ENCODE data around the gene SRGN. TPM values are rescaled to one million over a fixed set of nuclear protein-coding genes. Genes with fewer than 3 reads are reported as not detected.
A peak's percentile ranks its signal among the peaks of the same experiment; 100 is the strongest.

SRGN gene
- total RNA-seq, 1 donor from 2014 or later: 35.9 TPM

GRCh38 chr10:69090685-69091084 is 2.8 kb downstream of the SRGN start:
- DNase-seq (ENCODE audit: extremely low spot score, unreplicated experiment): no peak
- no peak overlapping the region for H3K4me3 Mint-ChIP-seq (ENCODE audit: unreplicated experiment)
- peaks cover 62% of the 10 kb centered on the region for H3K4me1 Mint-ChIP-seq (ENCODE audit: unreplicated experiment)

GRCh38 chr10:69091143-69091651 is 3.3 kb downstream of the SRGN start:
- no peak for DNase-seq (ENCODE audit: extremely low spot score, unreplicated experiment)
- H3K4me1 Mint-ChIP-seq (ENCODE audit: unreplicated experiment): peaks cover 57% of the 10 kb centered on the region
- peak overlapping the region; percentile 96 for H3K27ac Mint-ChIP-seq (ENCODE audit: unreplicated experiment)
- no peak for TF ChIP-seq CTCF (IDR thresholded peaks at IDR 0.05)
- no peaks in the 10 kb centered on the region for H3K9me3 Mint-ChIP-seq (ENCODE audit: unreplicated experiment)
- H3K27me3 Mint-ChIP-seq (ENCODE audit: unreplicated experiment): no peaks in the 10 kb centered on the region
- H3K36me3 Mint-ChIP-seq (ENCODE audit: unreplicated experiment): no peaks in the 10 kb centered on the region
- H3K4me3 Mint-ChIP-seq (ENCODE audit: unreplicated experiment): peak overlapping the region; percentile 20

More at GRCh38 chr10:69090685-69091084, 2.8 kb downstream of the SRGN start:
- peak overlapping the region; percentile 96 for H3K27ac Mint-ChIP-seq (ENCODE audit: unreplicated experiment)
- TF ChIP-seq CTCF (IDR thresholded peaks at IDR 0.05): no peak
- H3K27me3 Mint-ChIP-seq (ENCODE audit: unreplicated experiment): no peaks in the 10 kb centered on the region
- H3K9me3 Mint-ChIP-seq (ENCODE audit: unreplicated experiment): no peaks in the 10 kb centered on the region
- no peaks in the 10 kb centered on the region for H3K36me3 Mint-ChIP-seq (ENCODE audit: unreplicated experiment)

- Mint-ChIP-seq H3K36me3 (ENCODE audit: unreplicated experiment) (no peaks in the 10 kb centered on the region), H3K9me3 (ENCODE audit: unreplicated experiment) (no peaks in the 10 kb centered on the region), H3K27me3 (ENCODE audit: unreplicated experiment) (no peaks in the 10 kb centered on the region), H3K4me1 (ENCODE audit: unreplicated experiment) (peaks cover 43% of the 10 kb centered on the region), H3K4me3 (ENCODE audit: unreplicated experiment) (peak overlapping the region; percentile 10), H3K27ac (ENCODE audit: unreplicated experiment) (peak overlapping the region; percentile 80)
- DNase-seq (ENCODE audit: extremely low spot score, unreplicated experiment): peak; percentile 89
- TF ChIP-seq CTCF (IDR thresholded peaks at IDR 0.05): peak; percentile 87
Measured at GRCh38 chr10:69092959-69093850, 5.3 kb downstream of the SRGN start.

- no peaks in the 10 kb centered on the region for H3K36me3 Mint-ChIP-seq (ENCODE audit: unreplicated experiment)
- no peaks in the 10 kb centered on the region for H3K27me3 Mint-ChIP-seq (ENCODE audit: unreplicated experiment)
- no peaks in the 10 kb centered on the region for H3K9me3 Mint-ChIP-seq (ENCODE audit: unreplicated experiment)
- H3K4me1 Mint-ChIP-seq (ENCODE audit: unreplicated experiment): peaks cover 36% of the 10 kb centered on the region
- TF ChIP-seq CTCF (IDR thresholded peaks at IDR 0.05): no peak
- H3K27ac Mint-ChIP-seq (ENCODE audit: unreplicated experiment): no peak overlapping the region
- DNase-seq (ENCODE audit: extremely low spot score, unreplicated experiment): no peak
- H3K4me3 Mint-ChIP-seq (ENCODE audit: unreplicated experiment): no peak overlapping the region
Measured at GRCh38 chr10:69093933-69094332, 6.0 kb downstream of the SRGN start.

GRCh38 chr10:69096045-69096444 is 8.1 kb downstream of the SRGN start:
- Mint-ChIP-seq H3K27ac (ENCODE audit: unreplicated experiment) (no peak overlapping the region), H3K9me3 (ENCODE audit: unreplicated experiment) (no peaks in the 10 kb centered on the region), H3K36me3 (ENCODE audit: unreplicated experiment) (no peaks in the 10 kb centered on the region), H3K4me1 (ENCODE audit: unreplicated experiment) (peaks cover 16% of the 10 kb centered on the region), H3K4me3 (ENCODE audit: unreplicated experiment) (no peak overlapping the region), H3K27me3 (ENCODE audit: unreplicated experiment) (no peaks in the 10 kb centered on the region)
- TF ChIP-seq CTCF (IDR thresholded peaks at IDR 0.05): no peak
- DNase-seq (ENCODE audit: extremely low spot score, unreplicated experiment): no peak
